AG08396 (cell line): ENCODE results near the gene PCDHB3.
"Not testable (repeated sequence)": the region's sequence is repeated elsewhere in the genome, so short reads cannot be mapped to it uniquely, and the experiment has no call there.

Source experiments
- DNase-seq: peaks from one replicate; pipeline ENCODE4 v3.0.0; 2012; ENCODE audit warnings: low spot score, mixed read lengths

Gene PCDHB3

DNA sequence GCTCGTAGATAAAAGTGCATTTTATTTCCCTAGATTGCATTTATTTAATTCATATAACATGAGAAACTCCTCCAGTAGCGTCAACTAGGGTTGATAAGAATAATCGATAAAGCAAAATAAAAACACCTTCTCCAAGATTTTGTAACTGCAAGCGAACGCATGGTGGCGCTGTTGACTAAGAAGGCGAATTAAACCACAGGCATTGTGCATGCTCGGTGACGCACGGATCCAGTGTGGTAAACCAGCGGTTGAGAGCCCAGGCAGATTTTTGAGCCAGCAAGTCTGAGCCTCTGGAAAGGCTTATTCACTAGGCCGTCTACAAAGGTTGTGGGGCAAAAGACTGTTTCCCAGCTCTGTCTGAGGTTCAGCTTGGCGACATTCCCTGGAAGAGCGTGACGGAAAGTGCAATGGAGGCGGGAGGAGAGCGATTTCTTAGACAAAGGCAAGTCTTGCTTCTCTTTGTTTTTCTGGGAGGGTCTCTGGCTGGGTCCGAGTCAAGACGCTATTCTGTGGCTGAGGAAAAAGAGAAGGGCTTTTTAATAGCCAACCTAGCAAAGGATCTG lies at the start of gene PCDHB3:
Gene PCDHB3, plus strand, starts transcription at position 231 of the 563 bp plus-strand sequence. Its CDS starts 177 bp downstream, at position 408.
- DNase-seq = peak; percentile 77

DNA sequence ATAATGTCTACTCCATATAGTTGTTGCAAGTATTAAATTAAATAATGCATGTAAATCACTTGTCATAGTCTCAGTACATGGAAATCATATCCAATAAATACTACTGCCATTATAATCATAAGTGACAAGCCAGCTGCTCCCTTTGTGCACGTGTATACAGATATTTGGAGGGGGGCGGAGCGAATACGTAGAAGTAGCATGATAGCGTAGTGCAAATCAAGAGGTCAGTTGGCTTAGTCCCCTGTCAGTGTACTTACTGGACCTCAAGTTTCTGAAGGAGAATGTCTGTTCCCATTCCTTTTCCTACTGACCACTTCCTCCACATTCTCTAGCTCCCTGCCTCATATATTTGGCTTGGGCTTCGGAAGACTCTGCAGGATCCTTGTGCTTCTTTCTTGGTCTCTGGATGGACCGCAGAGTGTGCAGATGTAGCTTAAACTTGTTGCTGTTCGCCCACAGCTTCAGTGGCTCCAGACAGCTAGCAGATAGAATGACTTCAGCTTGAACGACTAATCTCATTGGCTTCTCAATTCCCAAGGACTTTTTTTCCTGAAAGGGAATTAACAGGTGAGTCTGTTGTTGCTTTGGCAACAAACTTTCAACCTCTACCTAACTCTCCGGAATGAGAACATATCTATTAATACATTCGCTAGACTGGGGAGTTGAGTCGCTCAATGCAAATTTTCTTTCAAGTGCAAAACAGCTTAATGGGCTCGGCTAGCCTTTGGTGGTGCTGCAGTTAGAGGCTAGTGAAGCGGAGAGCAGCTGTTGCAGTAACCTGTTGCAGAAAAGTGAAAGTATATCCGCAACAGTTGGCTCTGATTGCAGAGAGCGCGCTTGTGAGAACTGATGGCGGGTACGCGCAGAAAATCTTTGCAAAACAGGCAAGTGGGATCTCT lies 49.4 kb upstream of the PCDHB3 start, which contains the start of gene PCDHB1:
Gene PCDHB1, plus strand, starts transcription at position 753 of the 899 bp plus-strand sequence. Its CDS starts 97 bp downstream, at position 850.
- DNase-seq = no peak

DNA sequence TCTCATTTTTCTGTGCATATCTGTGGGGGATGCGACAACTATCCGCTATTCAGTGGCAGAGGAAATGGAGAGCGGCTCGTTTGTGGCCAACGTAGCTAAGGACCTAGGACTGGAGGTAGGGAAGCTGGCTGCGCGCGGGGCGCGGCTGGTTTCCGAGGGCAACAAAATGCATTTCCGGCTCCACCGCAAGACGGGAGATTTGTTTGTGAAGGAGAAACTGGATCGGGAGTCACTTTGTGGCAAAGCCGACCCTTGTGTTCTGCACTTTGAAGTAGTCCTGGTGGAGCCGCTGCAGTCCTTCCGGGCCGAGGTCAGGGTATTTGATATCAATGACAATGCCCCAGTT lies 48.8 kb upstream of the PCDHB3 start:
- DNase-seq = no peak

DNA sequence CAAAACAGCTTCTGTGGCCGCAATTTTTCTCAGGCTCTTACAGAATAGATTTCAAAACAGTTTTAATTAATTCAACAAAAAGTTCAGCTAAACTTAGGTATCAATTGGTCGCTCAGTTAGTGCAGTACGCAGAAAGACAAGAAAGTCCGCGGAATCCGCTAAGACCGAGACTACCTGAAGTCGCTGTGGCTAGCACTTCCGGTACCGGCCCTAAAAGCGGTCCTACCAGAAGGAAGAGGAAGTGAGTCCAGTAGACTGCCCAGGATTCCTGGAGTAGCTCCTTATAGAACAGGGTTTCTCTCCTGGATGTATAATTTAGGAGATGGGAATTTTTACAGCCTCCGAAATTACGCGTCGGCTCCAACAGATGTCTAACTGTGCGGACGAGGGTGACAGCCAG lies 22.4 kb upstream of the PCDHB3 start:
- DNase-seq = no peak

DNA sequence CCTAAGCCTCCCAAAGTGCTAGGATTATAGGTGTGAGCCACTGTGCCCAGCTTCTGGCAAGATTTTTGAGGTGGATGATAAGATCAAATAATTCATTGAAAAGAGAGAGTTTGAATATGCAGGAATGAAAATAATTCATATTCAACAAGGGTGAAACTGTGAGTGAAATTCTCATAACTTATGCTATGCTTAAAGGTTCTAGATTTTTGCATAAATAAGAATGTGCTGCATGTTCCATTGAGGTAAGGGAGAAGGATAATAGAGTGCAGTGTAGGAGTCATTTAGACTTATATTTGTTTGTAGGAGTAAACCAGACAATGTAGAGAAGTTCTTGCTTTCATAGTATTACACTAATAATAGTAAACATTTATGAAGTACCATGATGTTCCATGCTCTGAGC lies 18.0 kb upstream of the PCDHB3 start:
- no peak for DNase-seq

DNA sequence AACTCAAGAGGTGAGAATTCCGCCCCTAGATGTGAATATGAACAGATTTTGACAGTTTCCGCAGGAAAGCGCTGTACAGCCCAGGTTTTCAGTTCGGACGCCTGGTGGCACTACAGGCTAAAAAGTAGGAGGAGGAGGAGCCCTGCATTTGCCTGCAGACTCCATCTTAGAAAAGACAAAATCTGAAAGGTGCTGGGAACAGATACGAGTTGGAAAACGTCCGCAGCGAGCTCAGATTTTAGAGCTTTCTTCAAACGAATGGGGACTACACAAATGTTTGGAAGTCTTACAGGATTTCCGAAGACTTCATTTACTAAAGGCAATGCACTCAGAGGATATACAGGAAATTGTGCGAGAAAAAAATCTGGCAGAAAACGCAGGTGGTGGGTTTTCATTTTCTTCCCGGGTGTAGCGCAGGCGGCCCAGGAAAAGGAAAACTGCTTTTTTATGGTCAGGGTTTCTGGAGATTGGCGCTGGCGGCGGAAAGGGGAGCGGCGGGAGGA lies 15.7 kb upstream of the PCDHB3 start:
- peak; percentile 57 for DNase-seq

DNA sequence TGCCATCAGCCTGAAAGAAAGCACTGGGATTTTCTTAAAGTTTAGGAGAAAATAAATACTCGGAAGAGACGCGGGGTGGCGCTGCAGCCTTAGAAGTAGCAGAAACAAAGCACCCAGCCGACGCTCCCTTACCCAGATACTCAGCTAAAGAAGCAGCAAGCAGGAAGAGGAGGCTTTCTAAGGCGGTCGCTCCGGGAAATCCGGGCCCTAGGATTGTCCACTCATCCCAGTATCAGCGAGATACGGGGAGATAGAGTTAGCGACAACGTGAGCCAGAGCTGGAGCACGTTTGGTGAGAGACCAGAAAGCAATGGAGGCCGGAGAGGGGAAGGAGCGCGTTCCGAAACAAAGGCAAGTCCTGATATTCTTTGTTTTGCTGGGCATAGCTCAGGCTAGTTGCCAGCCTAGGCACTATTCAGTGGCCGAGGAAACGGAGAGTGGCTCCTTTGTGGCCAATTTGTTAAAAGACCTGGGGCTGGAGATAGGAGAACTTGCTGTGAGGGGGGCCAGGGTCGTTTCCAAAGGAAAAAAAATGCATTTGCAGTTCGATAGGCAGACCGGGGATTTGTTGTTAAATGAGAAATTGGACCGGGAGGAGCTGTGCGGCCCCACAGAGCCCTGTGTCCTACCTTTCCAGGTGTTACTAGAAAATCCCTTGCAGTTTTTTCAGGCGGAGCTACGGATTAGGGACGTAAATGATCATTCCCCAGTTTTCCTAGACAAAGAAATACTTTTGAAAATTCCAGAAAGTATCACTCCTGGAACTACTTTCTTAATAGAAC lies 5.6 kb upstream of the PCDHB3 start, which contains the start of gene PCDHB2:
Gene PCDHB2, plus strand, starts transcription at position 135 of the 782 bp plus-strand sequence. Its CDS starts 176 bp downstream, at position 311.
- peak; percentile 65 for DNase-seq

DNA sequence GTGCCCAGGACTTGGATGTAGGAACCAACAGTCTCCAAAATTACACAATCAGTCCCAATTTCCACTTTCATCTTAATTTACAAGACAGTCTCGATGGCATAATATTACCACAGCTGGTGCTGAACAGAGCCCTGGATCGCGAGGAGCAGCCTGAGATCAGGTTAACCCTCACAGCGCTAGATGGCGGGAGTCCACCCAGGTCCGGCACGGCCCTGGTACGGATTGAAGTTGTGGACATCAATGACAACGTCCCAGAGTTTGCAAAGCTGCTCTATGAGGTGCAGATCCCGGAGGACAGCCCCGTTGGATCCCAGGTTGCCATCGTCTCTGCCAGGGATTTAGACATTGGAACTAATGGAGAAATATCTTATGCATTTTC lies 5.0 kb upstream of the PCDHB3 start:
- no peak for DNase-seq

DNA sequence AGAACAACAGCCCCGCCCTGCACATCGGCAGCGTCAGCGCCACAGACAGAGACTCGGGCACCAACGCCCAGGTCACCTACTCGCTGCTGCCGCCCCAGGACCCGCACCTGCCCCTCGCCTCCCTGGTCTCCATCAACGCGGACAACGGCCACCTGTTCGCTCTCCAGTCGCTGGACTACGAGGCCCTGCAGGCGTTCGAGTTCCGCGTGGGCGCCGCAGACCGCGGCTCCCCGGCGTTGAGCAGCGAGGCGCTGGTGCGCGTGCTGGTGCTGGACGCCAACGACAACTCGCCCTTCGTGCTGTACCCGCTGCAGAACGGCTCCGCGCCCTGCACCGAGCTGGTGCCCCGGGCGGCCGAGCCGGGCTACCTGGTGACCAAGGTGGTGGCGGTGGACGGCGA lies 4.1 kb upstream of the PCDHB3 start:
- DNase-seq = not testable (repeated sequence)

DNA sequence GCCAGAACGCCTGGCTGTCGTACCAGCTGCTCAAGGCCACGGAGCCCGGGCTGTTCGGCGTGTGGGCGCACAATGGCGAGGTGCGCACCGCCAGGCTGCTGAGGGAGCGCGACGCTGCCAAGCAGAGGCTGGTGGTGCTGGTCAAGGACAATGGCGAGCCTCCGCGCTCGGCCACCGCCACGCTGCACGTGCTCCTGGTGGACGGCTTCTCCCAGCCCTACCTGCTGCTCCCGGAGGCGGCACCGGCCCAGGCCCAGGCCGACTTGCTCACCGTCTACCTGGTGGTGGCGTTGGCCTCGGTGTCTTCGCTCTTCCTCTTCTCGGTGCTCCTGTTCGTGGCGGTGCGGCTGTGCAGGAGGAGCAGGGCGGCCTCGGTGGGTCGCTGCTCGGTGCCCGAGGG lies 3.7 kb upstream of the PCDHB3 start:
- not testable (repeated sequence) for DNase-seq

DNA sequence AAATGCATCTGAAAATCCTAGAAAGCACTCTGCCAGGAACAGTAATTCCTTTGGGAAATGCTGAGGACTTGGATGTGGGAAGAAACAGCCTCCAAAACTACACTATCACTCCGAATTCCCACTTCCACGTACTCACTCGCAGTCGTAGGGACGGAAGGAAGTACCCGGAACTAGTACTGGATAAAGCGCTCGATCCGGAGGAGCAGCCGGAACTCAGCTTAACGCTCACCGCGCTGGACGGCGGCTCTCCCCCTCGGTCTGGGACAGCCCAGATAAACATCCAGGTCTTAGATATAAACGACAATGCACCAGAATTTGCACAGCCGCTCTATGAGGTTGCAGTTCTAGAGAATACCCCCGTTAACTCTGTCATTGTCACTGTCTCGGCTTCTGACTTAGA lies 786 bp downstream of the PCDHB3 start:
- DNase-seq = no peak

DNA sequence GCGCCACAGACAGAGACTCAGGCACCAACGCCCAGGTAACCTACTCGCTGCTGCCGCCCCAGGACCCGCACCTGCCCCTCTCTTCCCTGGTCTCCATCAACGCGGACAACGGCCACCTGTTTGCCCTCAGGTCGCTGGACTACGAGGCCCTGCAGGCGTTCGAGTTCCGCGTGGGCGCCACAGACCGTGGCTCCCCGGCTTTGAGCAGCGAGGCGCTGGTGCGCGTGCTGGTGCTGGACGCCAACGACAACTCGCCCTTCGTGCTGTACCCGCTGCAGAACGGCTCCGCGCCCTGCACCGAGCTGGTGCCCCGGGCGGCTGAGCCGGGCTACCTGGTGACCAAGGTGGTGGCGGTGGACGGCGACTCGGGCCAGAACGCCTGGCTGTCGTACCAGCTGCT lies 1.8 kb downstream of the PCDHB3 start:
- not testable (repeated sequence) for DNase-seq

DNA sequence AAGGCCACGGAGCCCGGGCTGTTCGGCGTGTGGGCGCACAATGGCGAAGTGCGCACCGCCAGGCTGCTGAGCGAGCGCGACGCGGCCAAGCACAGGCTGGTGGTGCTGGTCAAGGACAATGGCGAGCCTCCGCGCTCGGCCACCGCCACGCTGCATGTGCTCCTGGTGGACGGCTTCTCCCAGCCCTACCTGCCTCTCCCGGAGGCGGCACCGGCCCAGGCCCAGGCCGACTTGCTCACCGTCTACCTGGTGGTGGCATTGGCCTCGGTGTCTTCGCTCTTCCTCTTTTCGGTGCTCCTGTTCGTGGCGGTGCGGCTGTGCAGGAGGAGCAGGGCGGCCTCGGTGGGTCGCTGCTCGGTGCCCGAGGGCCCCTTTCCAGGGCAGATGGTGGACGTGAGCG lies 2.2 kb downstream of the PCDHB3 start:
- not testable (repeated sequence) for DNase-seq

DNA sequence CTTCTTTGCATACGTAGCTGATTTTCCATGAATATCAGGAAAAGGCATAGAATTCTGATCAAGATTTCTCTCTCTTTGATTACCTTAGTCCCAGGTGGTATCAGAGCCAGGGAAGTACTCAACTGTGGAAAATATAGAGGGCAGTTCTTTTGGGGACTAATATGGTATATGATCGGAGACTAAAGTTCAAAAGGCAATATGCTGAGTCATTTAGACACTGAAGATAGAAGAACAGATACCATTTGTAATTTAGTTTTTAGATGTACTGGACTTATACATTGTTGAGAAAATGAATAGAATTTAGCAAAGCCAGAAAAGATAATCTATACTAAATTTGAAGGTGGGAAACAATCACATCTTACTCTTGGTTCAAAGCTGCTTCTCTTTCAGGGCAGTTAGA lies 5.1 kb downstream of the PCDHB3 start:
- no peak for DNase-seq

DNA sequence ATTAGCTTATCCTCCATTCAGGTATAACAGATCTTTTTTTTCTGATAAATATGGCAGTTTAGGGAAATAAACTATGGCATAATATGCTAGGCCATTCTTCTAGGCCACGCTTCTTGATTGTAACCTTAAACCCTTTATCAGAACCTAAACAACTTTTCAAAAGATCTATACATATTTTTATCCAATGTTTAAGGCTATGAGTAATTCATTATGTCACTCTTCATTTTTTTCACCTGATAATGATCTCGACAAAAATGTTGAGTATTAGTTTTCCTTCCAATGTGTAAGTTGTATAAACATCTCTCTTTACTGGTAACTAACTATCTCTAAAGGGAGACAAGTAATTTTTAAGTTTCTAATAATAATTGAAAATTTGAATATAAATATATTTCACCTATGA lies 19.0 kb downstream of the PCDHB3 start:
- DNase-seq = no peak

DNA sequence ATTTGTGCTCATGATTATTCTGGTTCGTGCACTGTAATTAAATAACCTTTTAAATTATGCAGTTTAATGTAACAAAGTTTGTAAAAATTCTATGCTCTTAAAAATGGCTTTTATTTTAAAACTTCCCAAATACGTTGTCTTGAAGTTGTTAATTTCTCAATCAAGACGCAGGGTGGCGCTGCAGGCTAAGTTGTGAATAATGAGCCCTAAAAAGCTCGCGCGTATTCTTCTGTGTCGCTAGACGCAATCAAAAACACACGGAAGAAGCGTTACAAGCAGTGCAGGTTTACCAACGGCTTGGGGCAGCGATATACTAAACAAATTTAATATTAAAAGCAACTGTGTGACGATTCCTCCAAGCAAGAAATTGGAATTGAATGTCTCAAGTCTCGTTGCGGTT lies 21.3 kb downstream of the PCDHB3 start, which contains the start of gene PCDHB4:
Gene PCDHB4, plus strand, starts transcription at position 256 of the 400 bp plus-strand sequence. CDS start 181 bp downstream, outside the sequence.
- DNase-seq = no peak

DNA sequence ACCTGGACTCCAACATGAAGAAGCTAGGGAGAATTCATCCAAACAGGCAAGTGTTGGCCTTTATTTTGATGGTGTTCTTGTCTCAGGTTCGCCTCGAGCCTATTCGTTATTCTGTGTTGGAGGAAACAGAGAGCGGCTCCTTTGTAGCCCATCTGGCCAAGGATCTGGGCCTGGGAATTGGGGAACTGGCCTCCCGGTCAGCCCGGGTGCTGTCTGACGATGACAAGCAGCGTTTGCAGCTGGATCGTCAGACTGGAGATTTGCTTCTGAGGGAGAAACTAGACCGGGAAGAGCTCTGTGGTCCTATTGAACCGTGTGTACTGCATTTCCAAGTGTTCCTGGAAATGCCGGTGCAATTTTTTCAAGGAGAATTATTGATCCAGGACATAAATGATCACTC lies 21.7 kb downstream of the PCDHB3 start:
- DNase-seq = no peak

DNA sequence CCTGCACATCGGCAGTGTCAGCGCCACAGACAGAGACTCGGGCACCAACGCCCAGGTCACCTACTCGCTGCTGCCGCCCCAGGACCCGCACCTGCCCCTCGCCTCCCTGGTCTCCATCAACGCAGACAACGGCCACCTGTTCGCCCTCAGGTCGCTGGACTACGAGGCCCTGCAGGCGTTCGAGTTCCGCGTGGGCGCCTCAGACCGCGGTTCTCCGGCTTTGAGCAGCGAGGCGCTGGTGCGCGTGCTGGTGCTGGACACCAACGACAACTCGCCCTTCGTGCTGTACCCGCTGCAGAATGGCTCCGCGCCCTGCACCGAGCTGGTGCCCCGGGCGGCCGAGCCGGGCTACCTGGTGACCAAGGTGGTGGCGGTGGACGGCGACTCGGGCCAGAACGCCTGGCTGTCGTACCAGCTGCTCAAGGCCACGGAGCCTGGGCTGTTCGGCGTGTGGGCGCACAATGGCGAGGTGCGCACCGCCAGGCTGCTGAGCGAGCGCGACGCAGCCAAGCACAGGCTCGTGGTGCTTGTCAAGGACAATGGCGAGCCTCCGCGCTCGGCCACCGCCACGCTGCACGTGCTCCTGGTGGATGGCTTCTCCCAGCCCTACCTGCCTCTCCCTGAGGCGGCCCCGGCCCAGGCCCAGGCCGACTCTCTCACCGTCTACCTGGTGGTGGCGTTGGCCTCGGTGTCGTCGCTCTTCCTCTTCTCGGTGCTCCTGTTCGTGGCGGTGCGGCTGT lies 23.3 kb downstream of the PCDHB3 start:
- DNase-seq = not testable (repeated sequence)

DNA sequence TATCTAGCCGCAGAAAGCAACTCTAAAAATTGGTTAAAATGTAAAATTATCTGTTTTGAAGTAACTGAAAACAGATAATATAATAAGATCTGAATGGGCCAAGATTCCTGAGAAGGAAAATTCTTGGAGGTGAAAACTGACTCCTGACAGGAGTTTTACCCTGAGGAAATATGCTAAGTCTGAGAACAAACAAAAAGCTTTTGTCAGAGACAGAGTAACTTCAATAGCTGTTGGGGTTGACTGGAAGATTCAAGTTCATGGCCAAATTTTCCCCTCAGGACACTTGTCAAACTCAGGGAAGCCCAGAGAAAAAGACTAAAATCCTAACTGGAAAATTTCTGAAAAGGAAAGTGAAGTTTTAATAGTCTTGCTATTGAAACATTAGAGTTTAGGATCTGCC lies 27.0 kb downstream of the PCDHB3 start:
- DNase-seq = no peak

DNA sequence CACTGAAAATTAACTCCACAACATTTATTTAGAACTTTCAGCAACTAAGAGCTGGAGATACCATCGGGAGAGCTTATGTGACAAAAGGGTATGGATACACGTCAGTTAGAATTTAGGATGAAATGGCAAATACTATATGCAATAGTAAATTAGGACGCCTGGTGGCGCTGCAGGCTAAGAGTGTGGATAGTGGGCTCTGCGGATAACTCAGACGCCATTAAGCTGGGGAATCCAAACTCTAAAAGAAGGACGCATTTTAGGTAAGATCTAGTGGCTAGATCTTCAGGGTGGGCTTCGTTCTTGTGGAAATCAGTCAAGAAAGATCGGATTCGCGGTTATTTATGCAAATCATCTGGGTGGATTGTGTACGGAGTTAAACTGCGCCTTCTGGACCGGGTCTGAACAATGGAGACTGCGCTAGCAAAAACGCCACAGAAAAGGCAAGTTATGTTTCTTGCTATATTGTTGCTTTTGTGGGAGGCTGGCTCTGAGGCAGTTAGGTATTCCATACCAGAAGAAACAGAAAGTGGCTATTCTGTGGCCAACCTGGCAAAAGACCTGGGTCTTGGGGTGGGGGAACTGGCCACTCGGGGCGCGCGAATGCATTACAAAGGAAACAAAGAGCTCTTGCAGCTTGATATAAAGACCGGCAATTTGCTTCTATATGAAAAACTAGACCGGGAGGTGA lies 34.9 kb downstream of the PCDHB3 start, which contains the start of gene PCDHB5:
Gene PCDHB5, plus strand, starts transcription at position 177 of the 688 bp plus-strand sequence. Its CDS starts 229 bp downstream, at position 406.
- DNase-seq = peak; percentile 61
